Renal cortical epithelial cell (primary cell): ENCODE measurements around the gene HIVEP1. TPM values are rescaled to one million over a fixed set of nuclear protein-coding genes. Genes with fewer than 3 reads are reported as not detected.

Experiments
- DNase-seq: peaks from one replicate; pipeline ENCODE4 v3.0.0-alpha.2; 2011; ENCODE audit warnings: low read depth
- total RNA-seq: library from RNA; depleted of rRNA; stranded (reverse); fragments of >200 nt; gene quantifications from 2 replicates; pipeline ENCODE4 v1.2.3, GENCODE V29; 2014

Gene HIVEP1
- total RNA-seq, 1 donor from 2014 or later, result 15.2 TPM

- no peak for DNase-seq
These were observed 174.4 kb downstream of the HIVEP1 start for GRCh38 chr6:12186528-12186927.

DNA sequence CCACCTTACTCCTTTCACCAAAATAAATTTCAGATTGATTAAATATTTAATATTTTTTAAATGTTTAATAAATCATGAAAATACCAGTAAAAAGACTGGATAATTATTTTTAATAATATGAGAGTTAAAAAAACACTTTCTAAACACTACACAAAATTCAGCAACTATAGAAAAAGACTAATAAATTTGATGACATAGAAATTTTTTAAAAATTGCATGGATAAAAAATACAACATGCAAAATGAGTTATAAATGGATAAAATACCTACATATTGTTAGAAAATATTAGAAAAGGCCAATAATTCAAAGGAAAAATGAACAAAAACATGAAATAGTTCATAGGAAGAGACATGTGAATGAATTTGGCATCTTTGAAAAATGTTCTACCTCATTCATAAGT is 177.0 kb downstream of the HIVEP1 start:
- DNase-seq, result no peak

DNA sequence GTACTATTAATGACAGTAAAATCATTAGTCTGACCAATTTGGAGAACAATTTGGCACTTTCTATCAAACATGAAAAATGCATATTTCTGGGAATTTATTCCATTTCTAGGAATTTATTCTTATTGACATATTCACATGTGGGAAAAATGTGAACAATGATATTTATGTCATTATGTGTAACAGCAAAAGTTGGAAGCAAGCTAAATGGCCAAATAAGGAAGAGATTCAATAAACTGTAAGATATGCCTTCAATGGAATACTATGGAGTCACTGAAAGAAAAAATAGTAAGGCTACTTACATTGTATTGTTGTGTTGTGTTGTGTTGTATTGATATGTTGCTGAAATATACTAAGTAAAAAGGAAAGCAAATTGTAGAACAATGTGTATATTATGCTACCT is 177.5 kb downstream of the HIVEP1 start:
- DNase-seq, result no peak

GRCh38 chr6:12190252-12190651 is 178.1 kb downstream of the HIVEP1 start:
- DNase-seq, result no peak

- peak; percentile 73 for DNase-seq
These were observed 184.3 kb downstream of the HIVEP1 start for GRCh38 chr6:12196326-12196936.

DNA sequence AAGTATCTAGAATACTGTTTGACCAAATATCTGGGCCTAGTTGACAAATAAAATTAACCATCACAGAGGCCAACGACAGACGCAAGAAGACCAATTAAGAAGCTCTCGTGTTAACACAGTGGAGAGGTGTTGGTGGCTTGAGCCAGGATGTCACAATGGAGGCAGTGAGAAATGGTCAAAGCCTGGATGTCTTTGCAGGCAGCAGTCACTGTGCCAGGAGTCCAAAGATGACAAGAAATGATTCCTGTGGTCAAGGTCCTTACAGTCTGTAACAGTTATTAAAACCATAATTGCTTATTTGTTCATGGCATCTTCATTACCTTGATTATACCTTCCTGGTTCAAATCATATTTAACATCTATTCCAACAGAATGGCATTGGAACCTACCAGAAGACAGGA is 186.7 kb downstream of the HIVEP1 start:
- no peak for DNase-seq

GRCh38 chr6:12200015-12200564 is 188.0 kb downstream of the HIVEP1 start:
- no peak for DNase-seq

GRCh38 chr6:12200761-12201160 is 188.6 kb downstream of the HIVEP1 start:
- DNase-seq, result no peak

GRCh38 chr6:12203001-12203400 is 190.9 kb downstream of the HIVEP1 start:
- DNase-seq, result peak; percentile 92

DNA sequence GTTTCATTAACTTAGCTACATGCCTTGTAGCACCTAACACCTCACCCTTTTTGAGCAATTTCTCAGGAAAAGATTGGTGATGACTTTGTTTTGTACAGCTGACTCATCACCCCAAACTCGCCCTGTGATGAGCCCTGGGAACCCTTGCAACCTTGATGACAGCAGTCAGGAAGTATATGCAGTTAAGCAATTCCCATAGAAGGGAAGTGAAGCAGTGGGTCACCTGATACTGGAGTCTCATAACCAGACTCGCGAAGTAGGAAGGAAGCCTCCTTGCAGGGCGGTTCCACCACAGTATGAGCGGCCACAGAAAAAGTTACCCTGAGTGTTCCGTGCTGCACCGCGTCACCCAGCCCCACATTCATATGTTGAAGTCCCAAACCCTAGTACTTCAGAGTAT is 196.1 kb downstream of the HIVEP1 start:
- peak; percentile 37 for DNase-seq

DNA sequence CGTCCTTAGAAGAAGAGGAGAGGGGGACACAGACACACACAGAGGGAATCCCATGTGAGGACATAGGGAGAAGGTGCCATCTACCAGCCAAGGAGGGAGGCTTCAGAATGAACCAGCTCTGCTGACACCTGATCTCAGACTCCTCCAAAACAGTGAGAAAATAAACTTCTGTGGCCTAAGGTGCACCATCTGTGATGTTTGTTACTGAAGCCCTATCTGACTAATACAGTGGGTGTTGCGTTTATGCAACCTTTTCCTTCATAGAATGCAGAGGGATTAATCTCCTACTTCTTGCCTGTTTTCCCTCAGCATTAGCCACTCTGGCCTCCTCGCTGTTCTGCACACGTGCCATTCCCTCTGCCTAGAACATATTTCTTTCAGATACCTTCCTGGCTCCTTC is 196.6 kb downstream of the HIVEP1 start:
- DNase-seq, result no peak

Other genes with a start within 250 kb of the HIVEP1 start
- 1.4 and 7.1 TPM in 2 replicates for gene ADTRP, start 233.5 kb upstream of the HIVEP1 start, total RNA-seq